Fibroblast of the conjunctiva (primary cell): ENCODE data around the gene SPATA2L.
"Not testable (repeated sequence)": the region's sequence is repeated elsewhere in the genome, so short reads cannot be mapped to it uniquely, and the experiment has no call there.

Experiments used
- DNase-seq: peaks from one replicate; pipeline ENCODE4 v3.0.0-alpha.2; 2010; ENCODE audit warnings: low read depth

The SPATA2L gene

DNA sequence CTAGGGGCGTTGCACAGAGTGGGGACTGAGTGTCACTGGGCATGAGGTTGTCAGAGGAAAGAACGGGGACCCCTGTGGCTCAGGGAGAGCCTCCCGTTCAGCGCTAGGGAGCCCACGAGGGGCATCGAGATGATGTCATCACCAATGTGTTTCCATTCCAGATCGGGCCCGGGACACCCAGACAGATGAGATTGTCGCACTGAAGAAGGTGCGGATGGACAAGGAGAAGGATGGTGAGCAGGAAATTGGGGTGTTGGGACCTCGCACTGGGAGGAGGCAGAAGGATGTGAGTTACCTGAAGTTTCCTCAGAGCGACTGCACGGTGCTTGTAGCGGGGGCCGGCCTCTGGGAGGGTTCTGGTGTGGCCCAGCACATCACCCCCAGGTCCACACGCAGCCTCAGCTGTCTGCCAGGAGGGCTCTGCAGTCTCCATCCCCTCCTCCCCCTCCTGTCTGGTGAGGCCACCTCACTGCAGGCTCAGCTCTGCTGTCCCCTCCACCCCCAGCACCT lies 11.1 kb downstream of the SPATA2L start:
- DNase-seq: no peak

DNA sequence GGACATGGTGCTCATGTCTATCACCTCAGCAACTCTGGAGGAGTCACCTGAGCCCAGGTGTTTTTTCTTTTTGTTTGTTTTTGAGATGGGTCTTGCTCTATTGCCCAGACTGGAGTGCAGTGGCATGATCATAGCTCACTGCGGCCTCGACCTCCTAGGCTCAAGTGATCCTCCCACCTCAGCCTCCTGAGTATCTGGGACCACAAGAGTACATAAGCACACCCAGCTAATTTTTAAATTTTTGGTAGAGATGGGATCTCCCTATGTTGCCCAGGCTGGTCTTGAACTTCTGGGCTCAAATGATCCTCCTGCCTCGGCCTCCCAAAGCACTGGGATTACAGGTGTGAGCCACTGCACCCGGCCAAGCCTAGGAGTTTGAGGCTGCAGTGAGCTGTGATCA lies 11.9 kb downstream of the SPATA2L start:
- DNase-seq: not testable (repeated sequence)

DNA sequence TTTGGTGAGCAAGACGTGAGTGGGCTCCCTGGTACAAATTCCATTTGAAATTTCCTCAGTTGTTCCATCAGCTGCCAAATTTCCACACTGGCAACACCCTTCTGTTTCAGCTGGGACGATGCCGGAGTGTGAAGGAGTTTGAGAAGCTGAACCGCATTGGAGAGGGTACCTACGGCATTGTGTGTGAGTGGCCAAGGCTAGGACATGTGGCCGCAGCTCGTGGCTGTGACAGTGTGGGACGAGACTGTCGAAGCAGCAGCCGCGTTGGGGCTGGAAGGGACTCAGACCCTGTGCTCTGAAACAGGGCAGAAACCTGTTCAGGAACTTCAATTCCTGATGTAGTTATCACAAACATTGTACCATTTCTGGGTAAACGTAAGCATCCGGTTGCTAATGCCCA lies 12.4 kb downstream of the SPATA2L start:
- DNase-seq: no peak

DNA sequence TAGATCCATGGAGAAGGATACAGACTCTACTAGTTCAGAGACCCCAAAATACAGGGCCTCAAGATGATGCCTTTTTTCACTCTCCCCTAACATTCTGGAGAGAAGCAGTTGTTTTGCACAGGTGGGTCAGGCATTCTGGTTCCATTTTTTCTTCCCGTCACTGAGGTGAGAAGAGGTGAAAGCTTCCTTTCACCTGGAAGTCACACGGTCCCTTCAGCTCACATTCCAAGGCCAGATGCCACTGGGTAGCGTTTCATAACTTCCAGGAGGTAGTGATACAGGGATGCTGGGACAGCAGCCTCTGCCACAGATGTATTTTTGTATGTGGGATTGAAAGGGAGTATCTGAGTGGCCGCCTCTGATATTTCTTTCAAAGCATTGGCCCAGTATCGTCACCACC lies 13.1 kb downstream of the SPATA2L start:
- DNase-seq: no peak

DNA sequence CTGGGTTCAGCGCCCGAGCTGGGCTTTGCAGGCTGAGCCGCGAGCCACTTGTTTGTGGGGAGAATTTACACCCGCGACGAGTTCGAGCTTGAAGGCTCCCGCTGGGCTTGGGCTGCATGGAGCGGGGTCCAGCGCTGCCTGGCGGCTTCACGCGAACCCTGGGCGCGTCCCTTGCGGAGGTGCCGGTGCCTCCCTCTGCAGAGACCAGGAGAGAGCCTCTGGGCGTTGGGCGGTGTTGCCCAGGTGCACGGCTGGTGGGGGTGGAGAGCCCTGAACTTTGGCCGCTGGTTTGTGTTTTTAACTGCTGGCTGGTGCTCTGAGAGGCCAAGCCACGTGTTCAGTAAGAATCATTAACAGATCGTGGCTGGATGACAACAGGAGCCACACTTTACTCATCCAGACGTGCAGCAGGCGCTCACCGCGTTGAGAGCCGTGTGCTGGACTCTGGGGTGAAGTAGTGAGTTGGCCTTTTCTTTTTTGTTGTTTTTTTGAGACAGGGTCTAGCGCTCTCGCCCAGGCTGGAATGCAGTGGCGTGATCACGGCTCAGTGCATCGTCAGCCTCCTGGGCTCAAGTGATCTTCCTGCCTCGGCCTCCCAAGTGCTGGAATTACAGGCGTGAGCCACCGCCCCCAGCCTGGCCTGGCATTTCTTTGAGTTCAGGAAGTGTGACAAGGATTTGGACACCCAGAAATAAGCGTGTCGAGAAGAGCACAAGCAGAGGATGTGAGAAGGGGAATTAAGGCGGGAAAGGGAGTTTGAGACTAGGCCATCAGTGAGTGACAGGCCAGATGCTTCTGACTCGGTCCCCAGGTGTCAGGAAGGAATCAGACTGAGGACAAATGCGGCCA lies 14.2 kb downstream of the SPATA2L start:
- no peak for DNase-seq

DNA sequence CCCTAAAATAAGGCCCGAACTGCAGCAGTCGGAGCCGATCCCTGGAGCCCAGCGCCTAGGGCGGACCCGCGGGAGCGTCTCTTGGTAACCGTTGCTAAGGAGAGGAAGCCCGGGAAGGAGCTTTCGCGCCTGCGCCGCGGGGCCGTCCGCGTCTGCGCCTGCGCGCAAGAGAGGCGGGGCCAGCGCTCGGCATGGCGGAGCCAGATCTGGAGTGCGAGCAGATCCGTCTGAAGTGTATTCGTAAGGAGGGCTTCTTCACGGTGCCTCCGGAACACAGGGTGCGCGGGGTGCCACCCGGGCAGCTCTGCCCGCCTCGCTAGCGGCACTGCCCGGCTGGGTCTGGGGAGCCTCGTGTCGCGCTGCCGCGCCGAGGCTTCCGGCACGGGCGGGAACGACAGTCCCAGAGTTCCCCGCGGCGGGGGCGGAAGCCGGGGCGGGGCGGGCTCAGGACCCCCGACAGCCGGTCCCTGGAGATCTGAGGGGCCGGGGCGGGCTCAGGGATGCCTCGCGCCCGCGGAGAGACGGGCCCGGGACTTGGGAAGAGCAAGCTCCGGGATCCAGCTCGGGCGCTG lies 14.9 kb downstream of the SPATA2L start, which contains the start of gene CDK10:
Gene CDK10 (plus strand): TSS at position 170 of the 572 bp plus-strand sequence. CDS start 22 bp downstream, at position 192.
- peak; percentile 68 for DNase-seq

DNA sequence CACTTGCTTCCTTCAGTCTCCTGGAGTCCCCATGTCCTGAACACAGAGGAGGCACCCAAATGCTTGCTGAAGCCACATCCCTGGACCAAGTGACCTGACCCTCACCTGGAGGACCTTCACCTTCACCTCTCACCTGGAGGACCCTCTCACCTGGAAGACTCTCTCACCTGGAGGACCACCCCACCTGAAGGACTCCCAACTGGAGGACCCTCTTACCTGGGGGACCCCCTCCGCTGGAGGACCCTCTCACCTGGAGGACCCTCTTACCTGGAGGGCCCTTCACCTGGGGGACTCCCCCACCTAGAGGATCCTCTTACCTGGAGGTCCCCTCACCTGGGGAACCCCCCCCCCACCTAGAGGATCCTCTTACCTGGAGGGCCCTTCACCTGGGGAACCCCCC lies 15.6 kb downstream of the SPATA2L start:
- DNase-seq: no peak

DNA sequence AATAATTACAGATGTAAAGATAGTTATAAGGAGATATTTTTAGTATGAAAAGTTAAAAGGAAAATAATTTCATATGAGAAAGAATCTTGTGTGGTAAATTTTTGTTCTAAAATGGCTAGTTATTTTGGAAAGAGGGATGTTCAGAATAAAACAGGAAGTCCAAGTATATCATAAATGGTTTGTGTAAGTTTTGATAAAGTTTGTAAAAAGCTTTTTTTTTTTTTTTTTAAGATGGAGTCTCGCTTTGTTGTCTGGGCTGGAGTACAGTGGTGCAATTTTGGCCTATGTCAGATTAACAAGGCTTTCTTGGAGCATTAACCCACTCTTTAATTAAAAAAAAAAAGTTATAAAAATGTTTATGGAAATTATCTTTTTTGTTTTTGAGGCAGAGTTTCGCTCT lies 23.2 kb downstream of the SPATA2L start:
- DNase-seq: no peak

DNA sequence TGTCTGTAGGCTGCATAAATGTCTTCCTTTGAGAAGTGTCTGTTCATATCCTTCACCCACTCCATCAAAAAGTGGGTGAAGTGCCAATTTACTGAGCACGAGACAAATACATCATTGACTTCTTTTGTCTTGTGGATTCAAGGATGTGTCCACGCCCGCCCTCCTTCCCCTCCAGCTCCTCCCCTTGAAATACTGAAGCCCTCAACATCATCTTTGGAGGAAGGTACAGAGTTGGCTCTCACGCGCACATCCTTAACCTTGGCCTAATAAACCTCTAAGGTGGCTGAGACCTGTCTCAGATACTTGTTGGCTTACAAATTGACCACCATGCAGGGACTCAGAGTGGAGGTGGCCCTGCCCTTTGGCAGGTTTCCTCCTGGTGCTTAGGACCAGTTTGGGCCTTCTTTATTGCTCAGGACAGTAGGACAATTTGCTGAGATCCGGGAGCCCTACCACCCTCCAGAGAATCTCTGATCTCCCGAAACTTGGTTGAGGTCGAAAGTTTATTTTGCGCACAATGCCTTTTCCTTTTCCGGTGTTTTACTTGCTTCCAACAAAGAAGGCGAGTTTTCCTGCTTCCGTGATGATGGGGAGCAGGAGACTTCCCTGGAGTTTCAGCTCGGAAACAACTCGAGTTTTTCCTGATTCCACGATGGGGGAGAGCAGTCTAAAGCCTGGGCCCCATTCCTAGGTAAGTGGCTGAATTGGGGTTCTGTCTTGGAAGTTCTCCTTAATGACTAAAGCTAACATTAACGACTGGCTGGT lies 29.1 kb downstream of the SPATA2L start:
- DNase-seq: no peak

DNA sequence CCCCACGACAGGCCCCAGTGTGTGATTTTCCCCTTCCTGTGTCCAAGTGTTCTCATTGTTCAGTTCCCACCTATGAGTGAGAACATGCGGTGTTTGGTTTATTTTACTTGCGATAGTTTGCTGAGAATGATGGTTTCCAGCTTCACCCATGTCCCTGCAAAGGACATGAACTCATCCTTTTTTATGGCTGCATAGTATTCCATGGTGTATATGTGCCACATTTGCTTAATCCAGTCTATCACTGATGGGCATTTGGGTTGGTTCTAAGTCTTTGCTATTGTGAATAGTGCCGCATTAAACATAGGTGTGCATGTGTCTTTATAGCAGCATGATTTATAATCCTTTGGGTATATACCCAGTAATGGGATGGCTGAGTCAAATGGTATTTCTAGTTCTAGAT lies 29.9 kb downstream of the SPATA2L start:
- DNase-seq: not testable (repeated sequence)

DNA sequence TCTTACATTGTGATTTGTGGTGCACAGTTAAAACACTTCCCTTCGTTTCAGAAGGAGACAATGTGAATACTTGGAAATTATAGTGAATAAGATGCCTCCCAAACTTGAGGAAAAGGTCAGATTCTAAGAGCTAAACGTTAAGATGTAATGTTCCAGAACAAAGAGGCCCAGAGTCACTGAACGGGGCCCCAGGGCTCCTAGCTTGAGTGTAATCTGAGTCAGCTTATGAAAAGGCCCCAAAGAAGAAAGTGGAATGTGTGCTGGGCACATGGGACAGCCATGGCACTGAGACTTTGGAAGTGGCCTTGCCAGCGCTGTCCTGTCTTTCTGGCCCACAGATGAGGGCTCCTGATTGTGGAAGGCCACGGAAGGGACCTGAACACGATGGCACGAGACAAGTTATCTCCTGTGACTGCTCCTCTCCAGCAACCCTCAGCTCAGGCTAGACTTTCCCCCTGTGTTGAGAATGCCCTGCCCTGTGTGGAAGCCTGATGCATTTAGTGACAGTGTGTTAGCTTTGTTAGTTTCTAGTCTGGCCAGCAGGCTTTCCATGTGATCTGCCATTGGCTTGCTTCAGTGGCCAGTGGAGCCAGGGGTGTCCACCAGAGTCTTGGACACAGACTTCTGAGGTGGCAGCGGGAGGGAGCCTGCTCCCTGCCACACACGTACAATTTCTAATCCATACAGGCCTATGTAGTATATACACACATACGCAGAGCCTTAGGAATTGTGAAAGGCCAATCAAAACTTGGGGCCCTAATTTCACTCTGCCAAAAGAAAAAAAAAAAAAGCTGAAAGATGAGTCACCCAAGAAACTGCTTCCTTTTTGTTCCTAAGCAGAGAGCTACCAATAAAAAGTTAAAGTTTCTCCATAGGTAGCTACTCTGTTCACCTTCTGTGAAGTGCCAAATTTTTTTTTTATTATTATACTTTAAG lies 30.7 kb downstream of the SPATA2L start:
- DNase-seq: no peak

DNA sequence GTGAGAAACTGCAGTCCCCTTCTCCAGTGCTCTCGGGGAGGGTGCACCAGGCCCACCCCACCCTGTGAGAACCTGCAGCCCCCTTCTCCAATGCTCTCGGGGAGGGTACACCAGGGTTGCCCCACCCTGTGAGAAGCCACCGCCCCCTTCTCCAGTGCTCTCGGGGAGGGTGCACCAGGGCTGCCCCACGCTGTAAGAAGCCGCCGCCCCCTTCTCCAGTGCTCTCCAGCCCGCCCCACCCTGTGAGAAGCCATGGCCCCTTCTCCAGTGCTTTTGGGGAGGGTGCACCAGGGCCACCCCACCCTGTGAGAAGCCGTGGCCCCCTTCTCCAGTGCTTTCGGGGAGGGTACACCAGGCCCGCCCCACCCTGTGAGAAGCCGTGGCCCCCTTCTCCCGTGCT lies 31.8 kb downstream of the SPATA2L start:
- no peak for DNase-seq

DNA sequence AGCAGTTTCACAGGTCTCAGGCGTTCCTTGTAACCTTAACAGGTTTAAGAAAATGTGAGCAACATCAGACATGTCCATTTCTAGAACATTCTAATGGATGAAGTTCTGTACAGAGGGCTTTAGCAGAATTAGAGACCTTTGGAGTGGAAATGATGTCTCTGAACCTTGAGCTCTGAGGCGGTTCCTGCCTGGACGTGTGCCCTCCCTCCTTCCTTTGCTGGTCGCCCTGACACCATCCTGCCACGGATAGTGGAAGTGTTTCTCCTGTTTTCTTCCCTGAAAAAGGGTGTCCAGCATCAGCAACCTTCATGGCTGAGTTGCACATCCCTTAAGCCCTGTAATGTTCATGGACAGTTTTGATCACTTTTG lies 32.7 kb downstream of the SPATA2L start:
- no peak for DNase-seq

DNA sequence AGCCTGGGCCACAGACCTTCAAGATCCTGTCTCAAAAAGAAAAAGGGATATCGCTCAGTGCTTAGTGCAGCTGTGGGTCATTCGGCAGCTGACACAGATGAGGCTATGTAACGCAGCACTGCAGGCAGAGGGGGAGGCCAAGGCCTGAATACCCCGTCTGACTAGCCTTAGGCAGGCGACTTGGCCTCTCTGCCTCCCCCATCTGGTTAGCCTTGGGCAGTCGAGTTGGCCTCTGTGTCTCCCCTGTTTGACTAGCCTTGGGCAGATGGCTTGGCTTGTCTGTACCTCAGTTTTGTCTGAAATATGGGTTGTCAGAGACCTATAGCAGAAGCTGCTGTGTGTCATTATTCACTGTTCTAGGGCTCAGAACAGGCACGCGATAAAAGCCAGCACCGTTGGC lies 33.9 kb downstream of the SPATA2L start:
- no peak for DNase-seq

DNA sequence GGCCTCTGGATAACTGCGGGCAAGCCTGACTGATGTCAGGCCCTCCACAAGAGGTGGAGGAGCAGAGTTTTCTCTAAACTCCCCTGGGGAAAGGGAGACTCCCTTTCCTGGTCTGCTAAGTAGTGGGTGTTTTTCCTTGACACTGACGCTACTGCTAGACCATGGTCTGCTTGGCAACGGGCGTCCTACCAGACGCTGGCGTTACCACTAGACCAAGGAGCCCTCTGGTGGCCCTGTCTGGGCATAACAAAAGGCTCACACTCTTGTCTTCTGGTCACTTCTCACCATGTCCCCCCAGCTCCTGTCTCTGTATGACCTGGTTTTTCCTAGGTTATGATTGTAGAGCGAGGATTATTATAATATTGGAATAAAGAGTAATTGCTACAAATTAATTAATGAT lies 34.5 kb downstream of the SPATA2L start:
- DNase-seq: peak; percentile 28

DNA sequence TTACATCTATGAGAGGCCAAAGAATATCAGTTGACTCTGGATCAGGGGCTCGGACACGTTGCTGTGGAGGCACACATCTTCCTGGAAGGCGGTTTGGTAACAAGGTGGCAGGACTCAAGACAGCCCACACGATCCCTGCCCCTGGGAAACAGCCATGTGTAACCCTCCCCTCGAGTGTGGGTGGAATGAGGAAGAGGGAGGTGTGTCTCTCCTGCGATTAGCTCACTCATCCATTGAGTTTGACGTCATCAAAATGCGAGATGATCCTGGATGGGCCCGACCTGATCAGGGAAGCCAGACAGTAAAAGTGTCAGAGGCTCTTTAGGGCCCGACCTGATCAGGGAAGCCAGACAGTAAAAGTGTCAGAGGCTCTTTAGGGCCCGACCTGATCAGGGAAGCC lies 37.3 kb downstream of the SPATA2L start:
- not testable (repeated sequence) for DNase-seq

DNA sequence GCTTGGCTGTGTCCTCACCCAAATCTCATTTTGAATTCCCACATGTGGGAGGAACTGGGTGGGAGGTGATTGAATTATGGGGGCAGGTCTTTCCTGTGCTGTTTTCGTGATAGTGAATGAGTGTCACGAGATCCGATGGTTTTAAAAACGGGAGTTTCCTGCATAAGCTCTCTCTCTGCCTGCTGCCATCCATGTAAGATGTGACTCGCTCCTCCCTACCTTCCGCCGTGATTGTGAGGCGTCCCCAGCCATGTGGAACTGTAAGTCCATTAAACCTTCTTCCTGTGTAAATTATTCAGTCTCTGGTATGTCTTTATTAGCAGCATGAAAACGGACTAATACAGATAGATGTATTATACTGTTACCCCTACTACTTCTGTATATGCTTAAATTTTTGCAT lies 40.3 kb downstream of the SPATA2L start:
- no peak for DNase-seq

DNA sequence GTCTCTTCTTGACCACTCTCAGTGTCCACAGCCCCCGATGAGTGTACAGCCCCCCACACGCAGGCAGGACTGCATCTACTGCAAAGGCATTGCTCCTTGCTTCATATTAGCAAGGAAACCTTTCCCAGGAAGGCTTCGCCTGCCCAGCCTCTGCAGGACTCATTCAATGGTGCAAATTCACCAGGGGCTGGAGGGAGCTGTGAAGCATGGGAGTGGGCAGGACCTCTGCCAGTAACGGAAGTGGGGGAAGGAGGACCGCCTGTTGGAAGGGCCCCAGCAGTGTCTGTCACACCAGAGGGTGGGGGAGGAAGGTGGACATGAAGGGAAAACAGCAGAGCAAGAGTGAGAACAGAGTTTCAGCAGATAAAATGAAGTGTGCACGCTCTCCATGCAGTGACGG lies 41.4 kb downstream of the SPATA2L start:
- no peak for DNase-seq

DNA sequence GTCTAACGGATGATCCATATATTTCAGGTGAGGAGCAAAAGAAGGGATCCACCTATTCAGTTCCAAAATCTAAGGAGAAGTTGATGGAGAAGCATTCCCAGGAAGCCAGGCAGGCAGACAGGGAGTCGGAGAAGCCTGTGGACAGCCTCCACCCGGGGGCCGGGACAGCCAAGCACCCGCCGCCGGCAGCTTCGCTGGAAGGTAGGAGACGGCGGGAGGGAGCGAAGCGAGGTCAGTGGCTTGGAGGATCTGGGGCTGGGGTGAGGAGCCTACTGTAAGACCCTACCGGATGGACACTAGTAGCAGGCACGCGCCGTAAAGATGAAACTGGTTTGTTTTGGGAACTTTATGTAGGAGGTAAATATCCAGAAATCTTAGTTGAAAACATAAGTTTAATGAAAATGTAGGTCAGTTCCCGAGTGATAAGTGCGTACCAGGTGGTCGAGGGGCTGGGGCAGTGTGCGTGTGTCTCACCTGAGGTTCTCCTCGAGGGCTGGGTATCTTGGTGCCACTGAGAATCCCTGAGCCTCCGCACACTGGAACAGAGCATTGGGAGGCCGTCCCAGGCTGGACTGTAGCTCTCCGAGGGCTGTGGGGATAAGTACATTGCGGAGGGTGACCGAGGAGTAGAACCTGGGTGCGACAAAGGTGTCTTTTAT lies 43.2 kb downstream of the SPATA2L start:
- DNase-seq: no peak

DNA sequence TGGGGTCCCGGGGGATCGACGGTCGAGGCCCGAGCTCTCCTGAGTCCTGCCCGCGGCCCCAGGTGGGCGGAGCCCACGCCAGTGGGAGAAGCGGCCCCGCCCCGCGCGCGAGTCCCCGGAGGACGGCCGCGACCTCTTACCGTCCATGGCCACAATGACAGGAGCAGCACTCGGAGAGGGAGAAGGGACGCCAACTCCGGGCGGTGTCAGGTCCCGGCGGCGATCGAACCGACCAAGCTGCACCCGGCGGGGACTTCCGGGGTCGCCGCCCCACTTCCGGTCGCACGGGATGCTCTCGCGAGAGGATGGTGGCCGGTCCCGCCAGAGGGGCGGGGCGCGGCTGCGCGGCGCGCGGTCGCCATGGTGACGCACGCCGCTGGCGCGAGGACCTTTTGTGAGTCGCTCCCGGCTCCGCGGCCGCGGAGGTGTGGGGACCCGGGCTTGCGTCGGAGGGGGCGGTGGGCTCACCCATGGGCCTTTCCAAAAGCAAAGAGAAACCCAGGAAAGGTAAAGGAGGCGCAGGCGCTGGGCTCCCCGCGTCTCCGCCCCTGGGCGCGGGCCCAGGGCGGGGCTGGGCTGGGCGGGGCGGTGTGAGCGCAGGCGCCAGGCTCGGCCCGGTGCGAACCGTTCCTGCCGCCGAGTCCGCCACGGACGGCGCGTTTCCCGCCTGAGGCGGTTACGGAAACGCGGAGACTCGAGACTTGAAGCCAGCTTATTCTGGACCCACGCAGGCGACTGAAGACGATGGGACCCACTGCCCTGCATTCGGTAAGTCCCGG lies 43.9 kb downstream of the SPATA2L start, which contains the start of the genes CHMP1A and SPATA33:
Gene CHMP1A (minus strand): TSS at position 267 of the 779 bp plus-strand sequence. CDS start 120 bp downstream, at position 147.
Gene SPATA33 (plus strand): TSS at position 395 of the 779 bp plus-strand sequence. CDS start 76 bp downstream, at position 471.
- DNase-seq: peak; percentile 60
